GM12892 (cell line): ENCODE measurements around the gene ST6GALNAC6.

Experiments used
- DNase-seq: peaks from one replicate; pipeline ENCODE4 v3.0.0; 2011; ENCODE audit not compliant: insufficient read length
- FAIRE-seq: peaks from 2 replicates; lab custom pipeline; 2011; peaks lifted over from hg19 to GRCh38; lab: Jason Lieb, UNC
- POLR2A ChIP-seq: IDR thresholded peaks from 2 replicates; pipeline ENCODE4 v1.6.1; 2011; ENCODE audit warnings: low read depth, low read length, control low read depth
- POLR2AphosphoS5 ChIP-seq: IDR thresholded peaks from 2 replicates; pipeline ENCODE4 v1.6.1; 2011; ENCODE audit warnings: low read depth, low read length, control low read depth
- TAF1 ChIP-seq: IDR thresholded peaks from 2 replicates; pipeline ENCODE4 v1.6.1; 2011; ENCODE audit warnings: low read depth, mild to moderate bottlenecking, control low read depth, low read length, borderline replicate concordance

The ST6GALNAC6 gene

GRCh38 chr9:127880143-127880542, 19.3 kb downstream of the ST6GALNAC6 start:
- no peak for FAIRE-seq
- TF ChIP-seq TAF1, result no peak
- no peak for DNase-seq

GRCh38 chr9:127878652-127879390, 20.6 kb downstream of the ST6GALNAC6 start:
- DNase-seq, result no peak
- no peak for FAIRE-seq
- TF ChIP-seq TAF1 (no peak), POLR2A (no peak), POLR2AphosphoS5 (no peak)

GRCh38 chr9:127878001-127878651, 21.3 kb downstream of the ST6GALNAC6 start:
- no peak for FAIRE-seq
- DNase-seq, result no peak
- TF ChIP-seq POLR2AphosphoS5 (no peak), POLR2A (no peak), TAF1 (no peak)

- DNase-seq (no peak), FAIRE-seq (no peak)
- TF ChIP-seq TAF1 (no peak), POLR2AphosphoS5 (no peak), POLR2A (no peak)
Measured at GRCh38 chr9:127877566-127877998, 21.8 kb downstream of the ST6GALNAC6 start, which contains the start of gene AK1. AK1 (minus strand) TSS chr9:127877675; CDS start chr9:127874617, 3,058 bp downstream.

- DNase-seq (no peak), FAIRE-seq (no peak)
- no peak for TF ChIP-seq TAF1
Measured at GRCh38 chr9:127876764-127877562, 22.4 kb downstream of the ST6GALNAC6 start.

- TF ChIP-seq POLR2A (no peak), TAF1 (no peak), POLR2AphosphoS5 (no peak)
- FAIRE-seq (no peak), DNase-seq (no peak)
Measured at GRCh38 chr9:127876026-127876763, 23.2 kb downstream of the ST6GALNAC6 start.

- DNase-seq (no peak), FAIRE-seq (no peak)
- TF ChIP-seq POLR2AphosphoS5 (no peak), TAF1 (no peak), POLR2A (no peak)
Measured at GRCh38 chr9:127875306-127875966, 24.0 kb downstream of the ST6GALNAC6 start.

GRCh38 chr9:127874301-127875221, 24.8 kb downstream of the ST6GALNAC6 start:
- no peak for TF ChIP-seq POLR2A
- FAIRE-seq (no peak), DNase-seq (no peak)

- FAIRE-seq, result no peak
Measured at GRCh38 chr9:127873886-127874285, 25.5 kb downstream of the ST6GALNAC6 start.

GRCh38 chr9:127873223-127873691, 26.1 kb downstream of the ST6GALNAC6 start:
- TF ChIP-seq POLR2AphosphoS5 (no peak), POLR2A (no peak), TAF1 (no peak)
- DNase-seq, result no peak
- no peak for FAIRE-seq

More at GRCh38 chr9:127873886-127874285, 25.5 kb downstream of the ST6GALNAC6 start:
- DNase-seq, result no peak
- TF ChIP-seq POLR2A (no peak), POLR2AphosphoS5 (no peak), TAF1 (no peak)
